Suprapubic skin (tissue), 4 donors: ENCODE data around the gene PMEPA1.

Source experiments
- EP300 ChIP-seq: sonication (generic); formaldehyde crosslinking; IDR thresholded peaks from one replicate; pipeline ENCODE4 v1.6.1; 2017; ENCODE audit warnings: antibody characterized with exemption
- POLR2A ChIP-seq, 2 donors: fragments of 450-650 bp; IDR thresholded peaks; one replicate each; pipeline ENCODE4 v1.6.1; 2017; ENCODE audit warnings: antibody characterized with exemption in 2 of 2, mild to moderate bottlenecking in 2 of 2, moderate library complexity in 2 of 2
- POLR2AphosphoS5 ChIP-seq, 3 donors: sonication (generic); formaldehyde crosslinking; IDR thresholded peaks; one replicate each; pipeline ENCODE4 v1.6.1; 2017; ENCODE audit warnings: antibody characterized with exemption in 3 of 3
- TF ChIP-seq, protein P1 (sequence below), 2 donors: fragments of 200-600 bp in 1 of 2; fragments of 450-650 bp in 1 of 2; sonication (generic) in 1 of 2; IDR thresholded peaks; one replicate each; pipeline ENCODE4 v1.5.1; 2016 to 2019; ENCODE audit warnings: antibody characterized with exemption in 2 of 2, mild to moderate bottlenecking in 1 of 2, moderate library complexity in 1 of 2

DNA sequence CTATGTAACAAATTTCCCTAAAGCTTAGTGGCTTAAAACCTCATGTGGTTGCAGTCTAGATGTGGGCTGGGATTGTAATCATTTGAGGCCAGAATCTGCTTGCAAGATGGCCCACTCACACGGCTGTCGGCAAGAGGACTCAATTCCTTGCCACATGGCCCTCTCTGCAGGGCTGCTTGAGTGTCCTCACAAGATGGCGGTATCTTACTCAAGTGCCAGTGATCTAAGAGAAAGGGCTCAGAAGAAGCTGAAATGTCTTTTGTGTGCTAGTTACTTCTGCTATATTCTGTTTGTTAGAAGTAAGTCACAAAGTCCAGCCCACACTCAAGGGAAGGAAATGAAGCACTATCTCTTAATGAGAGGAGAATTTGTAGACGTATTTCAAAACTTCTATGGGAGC lies 47.1 kb upstream of the PMEPA1 start:
- TF ChIP-seq, protein P1, sequence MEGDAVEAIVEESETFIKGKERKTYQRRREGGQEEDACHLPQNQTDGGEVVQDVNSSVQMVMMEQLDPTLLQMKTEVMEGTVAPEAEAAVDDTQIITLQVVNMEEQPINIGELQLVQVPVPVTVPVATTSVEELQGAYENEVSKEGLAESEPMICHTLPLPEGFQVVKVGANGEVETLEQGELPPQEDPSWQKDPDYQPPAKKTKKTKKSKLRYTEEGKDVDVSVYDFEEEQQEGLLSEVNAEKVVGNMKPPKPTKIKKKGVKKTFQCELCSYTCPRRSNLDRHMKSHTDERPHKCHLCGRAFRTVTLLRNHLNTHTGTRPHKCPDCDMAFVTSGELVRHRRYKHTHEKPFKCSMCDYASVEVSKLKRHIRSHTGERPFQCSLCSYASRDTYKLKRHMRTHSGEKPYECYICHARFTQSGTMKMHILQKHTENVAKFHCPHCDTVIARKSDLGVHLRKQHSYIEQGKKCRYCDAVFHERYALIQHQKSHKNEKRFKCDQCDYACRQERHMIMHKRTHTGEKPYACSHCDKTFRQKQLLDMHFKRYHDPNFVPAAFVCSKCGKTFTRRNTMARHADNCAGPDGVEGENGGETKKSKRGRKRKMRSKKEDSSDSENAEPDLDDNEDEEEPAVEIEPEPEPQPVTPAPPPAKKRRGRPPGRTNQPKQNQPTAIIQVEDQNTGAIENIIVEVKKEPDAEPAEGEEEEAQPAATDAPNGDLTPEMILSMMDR (IDR thresholded peaks at IDR 0.05): no peak
- no peak for TF ChIP-seq POLR2A (IDR thresholded peaks at IDR 0.05)
- no peak for TF ChIP-seq POLR2AphosphoS5 (IDR thresholded peaks at IDR 0.05)
- TF ChIP-seq EP300: no peak
